GM03348 (cell line): ENCODE results near the gene TNS2.

Experiments used
- DNase-seq: peaks from one replicate; pipeline ENCODE4 v3.0.0; 2012; ENCODE audit warnings: low spot score

TNS2 gene

DNA sequence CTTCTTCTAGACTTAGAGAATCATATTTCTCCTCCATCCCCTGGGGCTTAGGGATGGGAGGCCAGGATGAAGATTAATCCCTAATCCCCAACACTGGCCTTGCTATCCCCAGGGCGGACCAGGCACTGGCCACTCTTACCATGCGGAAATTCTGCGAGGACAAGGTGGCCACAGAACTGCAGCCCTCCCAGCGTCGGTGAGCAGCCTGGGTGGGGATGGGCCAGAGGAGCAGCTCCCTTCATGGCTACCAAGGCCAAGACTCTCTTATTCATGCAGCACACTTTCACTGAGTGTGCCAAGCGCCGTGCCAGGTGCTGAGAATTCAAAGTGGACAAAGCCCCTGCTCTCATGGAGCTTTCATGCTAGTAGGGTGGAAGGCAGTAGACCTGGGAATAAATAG is 7.0 kb downstream of the TNS2 start:
- DNase-seq, result no peak

DNA sequence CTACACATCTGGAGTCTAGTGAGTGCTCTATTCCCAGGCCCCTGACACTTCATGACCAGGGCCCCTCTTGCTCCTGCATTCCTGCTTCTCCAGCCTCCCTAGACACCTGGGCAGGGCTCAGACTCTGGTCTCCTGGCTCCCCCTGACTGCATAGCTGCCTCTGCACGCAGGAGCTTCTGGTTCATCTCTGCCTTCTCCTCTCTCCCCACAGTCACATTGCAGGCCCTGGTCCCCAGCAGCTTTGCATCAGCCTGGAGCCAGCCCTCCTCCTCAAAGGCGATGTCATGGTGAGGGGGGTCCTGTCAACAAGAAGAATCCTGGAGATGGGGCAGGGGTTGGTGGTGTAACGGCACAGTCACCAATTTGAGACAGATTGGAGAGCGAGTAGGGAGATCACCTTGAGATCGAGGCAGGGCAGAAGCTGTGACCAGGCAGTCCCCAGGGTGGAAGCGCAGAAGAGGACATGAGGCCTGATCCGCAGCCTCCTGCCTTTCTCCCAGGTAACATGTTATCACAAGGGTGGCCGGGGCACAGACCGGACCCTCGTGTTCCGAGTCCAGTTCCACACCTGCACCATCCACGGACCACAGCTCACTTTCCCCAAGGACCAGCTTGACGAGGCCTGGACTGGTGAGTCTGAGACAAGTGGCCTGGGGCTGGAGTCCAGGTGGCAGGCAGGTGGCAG is 8.1 kb downstream of the TNS2 start:
- no peak for DNase-seq

DNA sequence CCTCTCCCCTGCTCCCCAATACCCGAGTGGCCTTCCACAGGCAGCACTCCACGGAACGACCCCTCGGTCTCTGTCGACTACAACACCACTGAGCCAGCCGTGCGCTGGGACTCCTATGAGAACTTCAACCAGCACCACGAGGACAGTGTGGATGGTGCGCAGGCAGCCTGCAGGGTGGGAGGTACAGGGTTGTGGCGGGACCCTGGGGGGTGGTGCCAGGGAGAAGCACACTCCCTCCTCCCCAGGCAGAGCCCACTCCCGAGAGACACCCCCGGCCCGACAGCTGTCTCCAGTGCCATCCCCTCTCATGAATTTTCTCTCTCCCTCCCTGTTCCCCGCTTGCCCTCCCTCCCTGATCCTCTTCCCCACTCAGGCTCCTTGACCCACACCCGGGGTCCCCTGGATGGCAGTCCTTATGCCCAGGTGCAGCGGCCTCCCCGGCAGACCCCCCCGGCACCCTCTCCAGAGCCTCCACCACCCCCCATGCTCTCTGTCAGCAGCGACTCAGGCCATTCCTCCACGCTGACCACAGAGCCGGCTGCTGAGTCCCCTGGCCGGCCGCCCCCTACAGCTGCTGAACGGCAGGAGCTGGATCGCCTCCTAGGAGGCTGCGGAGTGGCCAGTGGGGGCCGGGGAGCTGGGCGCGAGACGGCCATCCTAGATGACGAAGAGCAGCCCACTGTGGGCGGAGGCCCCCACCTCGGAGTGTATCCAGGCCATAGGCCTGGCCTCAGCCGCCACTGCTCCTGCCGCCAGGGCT is 9.0 kb downstream of the TNS2 start:
- no peak for DNase-seq

DNA sequence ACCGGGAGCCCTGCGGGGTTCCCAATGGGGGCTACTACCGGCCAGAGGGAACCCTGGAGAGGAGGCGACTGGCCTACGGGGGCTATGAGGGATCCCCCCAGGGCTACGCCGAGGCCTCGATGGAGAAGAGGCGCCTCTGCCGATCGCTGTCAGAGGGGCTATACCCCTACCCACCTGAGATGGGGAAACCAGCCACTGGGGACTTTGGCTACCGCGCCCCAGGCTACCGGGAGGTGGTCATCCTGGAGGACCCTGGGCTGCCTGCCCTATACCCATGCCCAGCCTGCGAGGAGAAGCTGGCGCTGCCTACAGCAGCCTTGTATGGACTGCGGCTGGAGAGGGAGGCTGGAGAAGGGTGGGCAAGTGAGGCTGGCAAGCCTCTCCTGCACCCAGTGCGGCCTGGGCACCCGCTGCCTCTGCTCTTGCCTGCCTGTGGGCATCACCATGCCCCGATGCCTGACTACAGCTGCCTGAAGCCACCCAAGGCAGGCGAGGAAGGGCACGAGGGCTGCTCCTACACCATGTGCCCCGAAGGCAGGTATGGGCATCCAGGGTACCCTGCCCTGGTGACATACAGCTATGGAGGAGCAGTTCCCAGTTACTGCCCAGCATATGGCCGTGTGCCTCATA is 9.7 kb downstream of the TNS2 start:
- DNase-seq, result no peak

DNA sequence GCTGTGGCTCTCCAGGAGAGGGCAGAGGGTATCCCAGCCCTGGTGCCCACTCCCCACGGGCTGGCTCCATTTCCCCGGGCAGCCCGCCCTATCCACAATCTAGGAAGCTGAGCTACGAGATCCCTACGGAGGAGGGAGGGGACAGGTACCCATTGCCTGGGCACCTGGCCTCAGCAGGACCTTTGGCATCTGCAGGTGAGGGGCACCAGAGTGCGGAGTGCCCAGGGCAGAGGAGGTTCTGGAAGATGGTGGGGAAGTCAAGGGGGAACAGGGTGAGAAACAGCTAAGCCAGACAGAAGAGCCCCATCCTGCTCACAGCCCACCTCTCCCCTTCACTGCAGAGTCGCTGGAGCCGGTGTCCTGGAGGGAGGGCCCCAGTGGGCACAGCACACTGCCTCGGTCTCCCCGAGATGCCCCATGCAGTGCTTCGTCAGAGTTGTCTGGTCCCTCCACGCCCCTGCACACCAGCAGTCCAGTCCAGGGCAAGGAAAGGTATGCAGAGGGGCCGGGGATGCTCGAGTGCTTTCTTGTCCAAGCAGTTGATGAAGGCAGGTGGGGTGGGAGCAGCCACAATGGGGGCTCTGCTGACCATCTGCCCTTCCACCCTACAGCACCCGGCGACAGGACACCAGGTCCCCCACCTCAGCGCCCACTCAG is 10.3 kb downstream of the TNS2 start:
- no peak for DNase-seq

DNA sequence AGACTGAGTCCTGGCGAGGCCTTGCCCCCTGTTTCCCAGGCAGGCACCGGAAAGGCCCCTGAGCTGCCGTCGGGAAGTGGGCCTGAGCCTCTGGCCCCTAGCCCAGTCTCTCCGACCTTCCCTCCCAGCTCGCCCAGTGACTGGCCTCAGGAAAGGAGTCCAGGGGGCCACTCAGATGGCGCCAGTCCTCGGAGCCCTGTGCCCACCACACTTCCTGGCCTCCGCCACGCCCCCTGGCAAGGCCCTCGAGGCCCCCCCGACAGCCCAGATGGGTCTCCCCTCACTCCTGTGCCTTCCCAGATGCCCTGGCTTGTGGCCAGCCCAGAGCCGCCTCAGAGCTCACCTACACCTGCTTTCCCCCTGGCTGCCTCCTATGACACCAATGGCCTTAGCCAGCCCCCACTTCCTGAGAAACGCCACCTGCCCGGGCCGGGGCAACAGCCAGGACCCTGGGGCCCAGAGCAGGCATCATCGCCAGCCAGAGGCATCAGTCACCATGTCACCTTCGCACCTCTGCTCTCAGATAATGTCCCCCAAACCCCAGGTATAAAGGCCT is 10.9 kb downstream of the TNS2 start:
- no peak for DNase-seq

DNA sequence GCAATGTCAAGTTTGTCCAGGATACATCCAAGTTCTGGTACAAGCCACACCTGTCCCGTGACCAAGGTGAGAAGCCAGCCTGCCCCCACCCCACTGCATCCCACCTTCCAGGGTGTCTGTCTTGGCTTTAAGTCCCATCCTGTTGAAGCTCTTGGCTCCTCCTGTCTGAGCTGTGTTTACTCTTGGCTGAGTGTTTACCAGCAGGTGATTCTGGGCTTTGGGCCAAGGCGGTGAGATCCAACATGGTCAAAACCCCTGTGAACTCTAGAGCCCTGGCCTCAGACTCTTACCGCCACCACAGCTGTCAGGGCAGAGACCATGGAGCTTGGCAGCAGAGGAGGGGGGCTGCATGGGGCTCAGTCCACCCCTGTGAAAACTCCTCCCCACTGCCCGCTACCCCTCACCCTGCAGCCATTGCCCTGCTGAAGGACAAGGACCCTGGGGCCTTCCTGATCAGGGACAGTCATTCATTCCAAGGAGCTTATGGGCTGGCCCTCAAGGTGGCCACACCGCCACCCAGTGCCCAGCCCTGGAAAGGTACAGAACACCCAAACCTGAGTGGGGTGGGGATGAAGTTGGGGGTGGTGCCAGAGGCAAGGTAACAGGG is 11.6 kb downstream of the TNS2 start:
- no peak for DNase-seq

DNA sequence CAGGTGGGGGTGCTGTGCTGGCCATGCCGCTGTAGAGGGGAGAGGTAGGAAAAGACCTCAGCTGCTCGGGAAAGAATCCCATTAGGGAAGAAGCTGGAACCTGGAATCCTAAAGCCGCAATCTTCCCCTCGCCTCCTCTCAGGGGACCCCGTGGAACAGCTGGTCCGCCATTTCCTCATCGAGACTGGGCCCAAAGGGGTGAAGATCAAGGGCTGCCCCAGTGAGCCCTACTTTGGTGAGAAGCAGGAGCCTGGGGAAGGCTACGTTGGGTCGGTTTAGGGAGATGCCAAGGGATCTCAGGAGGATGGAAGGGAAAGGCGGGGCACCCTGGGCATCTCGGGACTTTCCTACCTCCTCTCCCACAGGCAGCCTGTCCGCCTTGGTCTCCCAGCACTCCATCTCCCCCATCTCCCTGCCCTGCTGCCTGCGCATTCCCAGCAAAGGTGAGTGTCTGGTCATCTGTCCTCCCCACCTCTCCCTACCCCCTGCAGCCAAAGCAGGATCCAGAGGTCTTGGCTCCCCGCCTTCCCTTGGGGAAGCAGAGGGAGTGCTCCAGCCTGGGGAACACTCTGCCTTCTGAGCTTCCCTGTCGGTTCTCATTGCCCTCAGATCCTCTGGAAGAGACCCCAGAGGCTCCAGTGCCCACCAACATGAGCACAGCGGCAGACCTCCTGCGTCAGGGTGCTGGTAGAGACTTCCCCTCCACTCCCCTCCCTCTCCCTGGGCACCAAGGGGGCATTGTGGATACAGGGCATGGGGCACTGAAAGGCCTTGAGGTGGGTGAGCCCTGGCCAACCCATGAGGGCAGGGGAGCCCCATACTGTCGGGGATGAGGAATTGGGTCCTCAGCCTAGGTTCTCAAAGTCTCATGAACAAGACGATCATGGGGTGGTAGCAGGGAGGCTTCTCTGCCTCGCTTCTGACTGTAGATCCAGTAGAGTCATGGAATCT is 12.4 kb downstream of the TNS2 start:
- DNase-seq, result no peak

DNA sequence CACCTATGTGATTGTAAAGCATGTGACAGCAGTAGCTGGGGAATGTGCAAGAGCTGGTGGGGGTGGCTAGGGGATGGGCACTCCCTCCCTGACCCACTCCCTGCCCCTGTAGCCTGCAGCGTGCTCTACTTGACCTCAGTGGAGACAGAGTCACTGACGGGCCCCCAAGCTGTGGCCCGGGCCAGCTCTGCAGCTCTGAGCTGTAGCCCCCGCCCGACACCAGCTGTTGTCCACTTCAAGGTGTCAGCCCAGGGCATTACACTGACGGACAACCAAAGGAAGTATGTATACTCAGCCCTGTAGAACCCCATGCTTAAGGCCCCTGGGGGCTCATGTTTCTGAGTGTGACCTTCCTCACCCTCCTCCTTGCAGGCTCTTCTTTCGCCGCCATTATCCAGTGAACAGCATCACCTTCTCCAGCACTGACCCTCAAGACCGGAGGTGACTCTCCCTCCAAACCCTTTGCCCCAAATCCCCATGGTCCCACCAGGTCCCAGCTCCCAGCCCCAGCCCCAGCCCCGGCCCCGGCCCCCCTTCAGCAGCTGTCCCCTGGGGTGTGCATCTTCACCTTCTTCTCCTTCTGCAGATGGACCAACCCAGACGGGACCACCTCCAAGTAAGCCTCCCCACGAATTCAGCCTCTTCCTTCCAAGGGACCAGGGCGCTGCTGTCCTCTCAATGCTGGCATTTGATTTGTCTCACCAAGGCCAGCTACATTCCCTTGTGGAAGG is 13.3 kb downstream of the TNS2 start:
- no peak for DNase-seq

DNA sequence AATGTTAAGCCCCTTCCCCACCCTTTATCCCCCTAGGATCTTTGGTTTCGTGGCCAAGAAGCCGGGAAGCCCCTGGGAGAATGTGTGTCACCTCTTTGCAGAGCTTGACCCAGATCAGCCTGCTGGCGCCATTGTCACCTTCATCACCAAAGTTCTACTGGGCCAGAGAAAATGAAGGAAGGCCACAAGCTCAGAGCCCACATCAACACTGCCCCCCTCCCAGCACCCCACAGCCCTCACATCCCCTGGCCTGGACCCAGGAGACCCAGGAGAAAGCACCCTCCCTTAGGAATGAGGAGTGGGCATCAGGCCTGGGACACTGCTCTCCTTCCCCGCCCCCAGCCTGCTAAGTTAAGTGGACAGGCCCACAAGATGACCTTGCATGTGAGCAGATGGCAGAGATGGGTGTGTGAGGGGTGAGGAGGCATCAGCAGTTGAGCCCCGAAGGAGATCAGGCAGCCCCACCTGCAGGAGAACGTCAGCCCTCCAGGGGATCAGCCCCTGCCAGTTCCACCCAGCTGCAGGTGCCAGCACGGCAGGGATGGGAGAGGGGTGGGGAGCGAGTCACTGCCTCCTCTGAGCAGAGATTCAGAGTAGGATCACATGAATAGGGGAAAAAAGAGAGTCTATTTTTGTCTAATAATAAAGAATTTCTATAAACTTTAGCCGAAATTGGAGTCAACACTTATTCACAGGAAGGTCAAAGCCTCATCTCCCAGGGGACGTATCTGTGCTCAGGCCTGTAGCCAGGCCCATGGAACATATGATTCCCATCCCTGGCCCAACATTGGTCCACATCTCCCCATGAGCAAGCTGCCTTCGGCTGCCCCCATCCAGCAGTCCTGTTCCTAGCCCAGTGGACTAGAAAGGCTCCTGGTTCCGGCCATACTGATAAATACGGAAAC is 14.1 kb downstream of the TNS2 start:
- peak; percentile 67 for DNase-seq

DNA sequence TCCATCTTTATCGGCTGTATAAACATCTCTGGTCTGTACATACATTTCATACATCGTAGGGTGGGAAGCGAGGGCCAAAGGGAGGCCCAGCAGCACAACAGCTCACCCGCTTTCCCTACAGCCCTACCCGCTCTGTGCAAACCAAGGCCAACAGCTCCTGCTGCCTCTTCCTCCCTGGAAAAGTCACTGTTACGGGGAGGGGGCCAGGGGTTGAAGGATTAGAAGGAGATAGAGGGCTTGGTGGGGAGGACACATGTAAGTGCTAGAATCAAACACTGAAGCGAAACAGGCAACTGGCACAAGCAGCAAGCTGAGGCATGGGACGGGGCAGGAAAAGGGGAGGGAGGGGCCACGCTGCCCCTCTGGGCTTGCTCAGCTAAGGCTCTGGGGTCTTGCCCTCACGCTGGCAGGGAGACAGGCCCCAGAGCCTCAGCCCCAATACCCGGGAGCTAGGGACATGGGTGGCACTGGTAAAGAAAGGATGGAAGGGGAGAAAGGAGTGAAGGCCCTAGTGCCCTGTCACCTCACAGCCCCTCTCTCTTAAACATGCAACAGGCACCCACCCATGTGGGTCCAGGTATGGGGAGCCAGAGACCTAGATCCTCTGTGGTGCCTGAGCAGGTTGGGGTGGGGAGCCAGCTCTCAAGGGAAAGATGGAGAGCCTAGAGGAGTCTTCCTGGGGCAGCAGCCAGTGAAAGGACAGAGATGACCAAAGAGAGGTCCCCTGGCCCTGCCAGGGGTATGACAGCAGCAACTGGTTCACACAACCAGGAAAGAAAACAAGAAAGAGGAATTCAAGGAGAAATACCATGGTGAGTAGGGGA is 15.0 kb downstream of the TNS2 start:
- DNase-seq, result no peak

DNA sequence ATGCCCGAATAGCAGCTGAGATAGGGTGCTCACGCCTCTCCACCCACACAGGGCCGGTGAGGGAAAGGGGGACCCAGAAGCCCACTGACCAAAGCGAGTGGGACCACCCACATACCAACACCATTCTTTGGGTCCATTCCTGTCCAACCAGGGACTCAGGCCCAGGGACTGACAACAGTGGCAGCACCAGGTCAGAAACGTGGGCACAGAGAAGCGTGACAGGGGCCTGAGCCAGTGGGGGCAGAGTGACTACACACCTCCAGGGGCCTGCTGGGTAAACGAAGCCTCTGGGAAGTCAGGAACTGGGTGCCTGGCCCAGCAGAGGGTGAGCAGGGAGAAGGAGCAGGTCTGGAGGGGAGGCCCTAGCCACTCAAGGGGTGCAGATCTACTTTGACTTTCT is 15.6 kb downstream of the TNS2 start:
- no peak for DNase-seq

DNA sequence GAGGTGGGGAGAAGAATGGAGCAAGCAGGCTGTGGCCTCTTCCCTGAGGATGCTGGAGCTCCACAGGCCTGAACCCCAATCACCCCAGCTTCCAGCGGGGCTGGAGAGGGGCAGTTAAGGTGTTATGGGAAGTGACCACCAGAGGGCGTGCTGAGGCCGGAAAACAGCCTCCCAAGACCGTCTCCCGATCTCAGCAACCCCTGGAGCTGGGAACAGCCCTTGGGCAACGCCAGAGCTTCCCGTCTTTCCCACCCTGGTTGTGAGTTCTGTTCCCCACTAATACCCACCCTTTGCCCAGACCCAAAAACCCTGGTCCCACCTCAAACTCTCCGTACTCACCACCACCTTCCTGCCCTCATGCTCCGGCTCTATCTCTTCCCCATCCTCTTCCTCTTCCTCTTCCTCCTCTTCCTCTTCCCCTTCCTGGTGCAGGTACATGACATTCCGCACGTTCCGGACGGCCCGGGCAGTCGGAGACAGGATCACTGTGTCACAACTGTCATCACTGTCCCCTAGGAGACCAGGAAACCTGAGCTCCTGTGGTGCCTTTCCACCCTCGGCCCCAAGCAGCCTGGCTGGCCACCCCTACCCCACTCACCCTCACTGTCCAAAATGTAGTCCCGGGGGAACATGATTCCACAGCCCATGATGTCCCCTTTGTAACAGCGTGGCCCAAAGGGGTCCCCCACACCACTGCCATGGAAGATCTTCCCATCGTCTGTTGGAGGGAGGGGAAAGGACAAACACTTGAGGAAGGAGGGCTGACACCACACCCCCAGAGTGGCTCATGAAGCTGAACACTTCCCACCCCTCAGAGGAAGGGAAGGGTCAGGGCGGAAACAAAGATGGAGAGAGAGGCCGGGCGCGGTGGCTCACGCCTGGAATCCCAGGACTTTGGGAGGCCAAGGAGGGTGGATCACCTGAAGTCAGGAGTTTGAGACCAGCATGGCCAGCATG is 16.4 kb downstream of the TNS2 start:
- DNase-seq, result peak; percentile 91

DNA sequence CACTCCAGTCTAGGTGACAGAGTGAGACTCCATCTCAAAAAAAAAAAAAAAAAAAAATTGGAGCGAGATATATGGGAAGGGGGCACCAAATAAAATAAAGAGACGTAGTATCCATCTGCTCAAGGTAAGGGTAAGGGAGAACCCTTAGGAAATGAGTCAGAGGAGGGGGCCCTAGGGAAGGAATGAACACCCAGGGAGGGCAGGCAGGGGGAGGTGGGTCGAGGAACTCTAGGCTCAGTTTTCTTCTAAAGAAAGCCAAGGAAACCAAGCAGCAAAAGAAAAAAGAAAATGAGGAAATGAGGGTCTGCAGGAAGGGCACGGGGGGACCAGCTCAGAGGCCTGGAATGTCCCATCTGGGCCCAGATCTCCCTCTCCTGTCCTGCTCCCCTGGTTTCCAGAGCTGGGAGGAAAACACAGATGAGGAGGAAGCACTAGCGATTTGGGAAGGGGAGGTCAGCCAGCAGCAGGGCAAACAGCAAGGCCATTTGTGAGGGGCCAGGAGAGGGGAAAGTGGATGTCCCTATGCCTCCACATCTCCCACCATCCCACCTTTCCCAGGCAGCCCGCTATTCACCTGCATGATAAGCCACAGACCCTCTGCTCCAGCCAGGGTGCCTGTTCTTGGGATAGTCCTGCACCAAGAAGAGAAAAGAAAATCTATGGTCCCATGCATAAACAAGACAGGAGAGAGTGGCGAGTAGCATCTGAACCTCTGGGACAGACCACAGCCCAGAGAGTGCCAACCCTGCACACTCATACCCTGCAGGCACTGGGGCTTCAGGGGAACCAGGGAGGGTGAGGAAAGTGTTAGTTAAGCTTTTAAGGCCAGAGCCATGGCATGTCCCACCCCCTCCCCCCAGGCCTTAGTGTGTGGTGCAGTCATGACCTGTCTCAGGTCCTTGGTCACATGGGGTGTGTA is 17.5 kb downstream of the TNS2 start:
- DNase-seq, result no peak

DNA sequence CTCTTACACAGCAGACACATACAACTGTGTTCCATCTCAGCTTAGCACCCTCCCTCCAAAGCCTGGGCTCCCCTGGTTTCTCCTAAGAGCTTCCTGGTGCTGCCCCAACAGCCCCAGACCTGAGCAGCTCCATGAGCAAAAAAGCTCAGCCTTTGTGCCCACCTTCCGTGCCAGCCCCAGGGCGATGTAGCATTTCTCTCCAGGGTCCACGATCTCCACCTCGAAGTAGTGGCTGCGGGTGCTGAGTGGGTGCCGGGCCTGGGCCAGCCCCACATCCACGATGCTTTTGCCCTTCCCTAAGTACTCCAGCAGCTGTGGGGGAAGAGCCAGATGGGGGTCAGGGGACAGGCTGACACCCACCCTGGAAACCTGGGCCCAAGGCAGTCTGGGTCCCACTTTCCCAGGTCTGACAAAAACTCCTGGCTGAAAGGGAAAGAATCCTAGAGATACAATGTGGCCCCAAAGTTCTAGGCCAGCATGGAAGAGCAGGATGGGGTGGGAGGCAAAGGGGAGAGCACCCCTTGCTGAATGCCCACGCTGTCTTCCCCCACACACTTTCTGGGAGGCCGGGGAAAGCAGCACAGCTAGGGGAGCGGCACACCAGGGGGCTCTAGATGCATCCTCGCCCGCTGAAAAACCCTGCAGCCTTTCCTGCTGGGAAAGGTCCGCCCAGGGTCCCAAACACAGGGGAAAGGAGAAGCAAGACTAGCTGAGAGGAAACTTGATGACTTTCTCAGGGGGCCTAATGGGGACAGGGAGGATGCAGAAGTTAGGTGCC is 18.3 kb downstream of the TNS2 start:
- DNase-seq, result no peak
